Gastroesophageal sphincter (tissue), 3 donors: ENCODE measurements around the gene NDFIP1.

Experiments
- POLR2A ChIP-seq, 2 donors: fragments of 450-650 bp; IDR thresholded peaks; one replicate each; pipeline ENCODE4 v1.6.1; 2017; ENCODE audit warnings: antibody characterized with exemption in 2 of 2, mild to moderate bottlenecking in 2 of 2, moderate library complexity in 1 of 2
- POLR2AphosphoS5 ChIP-seq: sonication (generic); formaldehyde crosslinking; IDR thresholded peaks from one replicate; pipeline ENCODE4 v1.6.1; 2017; ENCODE audit warnings: antibody characterized with exemption
- TF ChIP-seq, protein P1 (sequence below), 4 experiments: fragments of 200-600 bp in 2 of 4; fragments of 450-650 bp in 2 of 4; sonication (generic) in 1 of 4; IDR thresholded peaks; one replicate each; pipeline ENCODE4 v1.5.1; 2017 to 2019; ENCODE audit warnings: antibody characterized with exemption in 4 of 4, mild to moderate bottlenecking in 2 of 4, moderate library complexity in 2 of 4

DNA sequence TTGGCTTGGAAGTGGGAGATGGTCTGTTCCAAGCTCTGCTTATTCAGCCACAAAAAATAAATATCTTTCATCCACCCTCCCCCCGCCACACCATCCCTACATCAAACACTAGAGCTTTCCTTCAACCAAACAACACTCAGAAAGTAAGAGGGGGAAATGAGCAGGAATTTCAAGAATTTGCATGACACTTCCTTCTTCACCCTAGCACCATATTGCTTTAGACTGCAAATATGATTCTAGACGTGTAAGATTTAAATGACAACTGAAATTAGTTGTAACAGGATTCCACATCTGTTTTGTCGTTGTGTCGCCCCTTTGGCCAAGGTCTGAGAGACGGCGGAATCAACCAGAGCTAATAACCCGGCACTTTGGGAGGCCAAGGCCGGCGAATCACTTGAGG is 88.5 kb downstream of the NDFIP1 start:
- no peak for TF ChIP-seq POLR2AphosphoS5
- no peak for TF ChIP-seq POLR2A (IDR thresholded peaks at IDR 0.05)
- TF ChIP-seq, protein P1, sequence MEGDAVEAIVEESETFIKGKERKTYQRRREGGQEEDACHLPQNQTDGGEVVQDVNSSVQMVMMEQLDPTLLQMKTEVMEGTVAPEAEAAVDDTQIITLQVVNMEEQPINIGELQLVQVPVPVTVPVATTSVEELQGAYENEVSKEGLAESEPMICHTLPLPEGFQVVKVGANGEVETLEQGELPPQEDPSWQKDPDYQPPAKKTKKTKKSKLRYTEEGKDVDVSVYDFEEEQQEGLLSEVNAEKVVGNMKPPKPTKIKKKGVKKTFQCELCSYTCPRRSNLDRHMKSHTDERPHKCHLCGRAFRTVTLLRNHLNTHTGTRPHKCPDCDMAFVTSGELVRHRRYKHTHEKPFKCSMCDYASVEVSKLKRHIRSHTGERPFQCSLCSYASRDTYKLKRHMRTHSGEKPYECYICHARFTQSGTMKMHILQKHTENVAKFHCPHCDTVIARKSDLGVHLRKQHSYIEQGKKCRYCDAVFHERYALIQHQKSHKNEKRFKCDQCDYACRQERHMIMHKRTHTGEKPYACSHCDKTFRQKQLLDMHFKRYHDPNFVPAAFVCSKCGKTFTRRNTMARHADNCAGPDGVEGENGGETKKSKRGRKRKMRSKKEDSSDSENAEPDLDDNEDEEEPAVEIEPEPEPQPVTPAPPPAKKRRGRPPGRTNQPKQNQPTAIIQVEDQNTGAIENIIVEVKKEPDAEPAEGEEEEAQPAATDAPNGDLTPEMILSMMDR (IDR thresholded peaks at IDR 0.05): no peak
